IPS DF 6.9 (cell line): ENCODE results near the gene GLIPR1.

Experiments
- DNase-seq: peaks from one replicate; pipeline ENCODE4 v3.0.0-alpha.2; 2013; ENCODE audit warnings: low read depth, low spot score
- H3K27ac ChIP-seq: one replicate; pipeline ENCODE4 v1.5.1; 2013; ENCODE audit warnings: low read length, control low read depth
- H3K27me3 ChIP-seq: 2 replicates; pipeline ENCODE4 v1.6.1; 2013; ENCODE audit warnings: mild to moderate bottlenecking, low read length; ENCODE audit not compliant: control insufficient read depth, insufficient read depth
- H3K36me3 ChIP-seq: 2 replicates; pipeline ENCODE4 v1.6.1; 2013; ENCODE audit warnings: low read length; ENCODE audit not compliant: control insufficient read depth, insufficient read depth
- H3K4me1 ChIP-seq: 2 replicates; pipeline ENCODE4 v1.6.1; 2013; ENCODE audit warnings: low read length; ENCODE audit not compliant: control insufficient read depth, insufficient read depth
- H3K4me3 ChIP-seq: 2 replicates; pipeline ENCODE4 v1.5.1; 2013; ENCODE audit warnings: mild to moderate bottlenecking, low read length
- H3K9me3 ChIP-seq: 2 replicates; pipeline ENCODE4 v1.6.1; 2013; ENCODE audit warnings: low read length, inconsistent platforms; ENCODE audit not compliant: control insufficient read depth, insufficient read depth
- WGBS: extraction: QIAGEN DNeasy Blood & Tissue Kit; methylation state at CpG from one replicate; pipeline ENCODE4 v1.1.7; 2013; ENCODE audit warnings: mixed read lengths, missing lambda C conversion rate; ENCODE audit not compliant: insufficient read length, insufficient coverage; 5-methylcytosine and 5-hydroxymethylcytosine counted together

Gene GLIPR1

GRCh38 chr12:75539889-75540288, 59.3 kb downstream of the GLIPR1 start:
- DNase-seq: no peak
- H3K4me3 ChIP-seq: no peak overlapping the region
- H3K9me3 ChIP-seq: no peaks in the 10 kb centered on the region
- no peaks in the 10 kb centered on the region for H3K36me3 ChIP-seq
- no peaks in the 10 kb centered on the region for H3K27me3 ChIP-seq
- H3K27ac ChIP-seq: no peak overlapping the region
- no CpG with 5 or more reads among the region's 2 CpGs for WGBS
- no peaks in the 10 kb centered on the region for H3K4me1 ChIP-seq

GRCh38 chr12:75542942-75543341, 62.4 kb downstream of the GLIPR1 start:
- Histone ChIP-seq H3K4me3 (no peak overlapping the region), H3K36me3 (no peaks in the 10 kb centered on the region), H3K27me3 (no peaks in the 10 kb centered on the region), H3K27ac (no peak overlapping the region), H3K4me1 (no peaks in the 10 kb centered on the region), H3K9me3 (no peaks in the 10 kb centered on the region)
- DNase-seq: no peak
- WGBS: no CpG with 5 or more reads among the region's 1 CpG

- no peaks in the 10 kb centered on the region for H3K4me1 ChIP-seq
- H3K4me3 ChIP-seq: no peak overlapping the region
- H3K9me3 ChIP-seq: no peaks in the 10 kb centered on the region
- DNase-seq: no peak
- H3K27me3 ChIP-seq: no peaks in the 10 kb centered on the region
- WGBS: 100% methylated on average over 1 of the region's 1 CpG
- H3K27ac ChIP-seq: no peak overlapping the region
- H3K36me3 ChIP-seq: no peaks in the 10 kb centered on the region
Observed at GRCh38 chr12:75543529-75543928, 63.0 kb downstream of the GLIPR1 start.

- H3K27me3 ChIP-seq: no peaks in the 10 kb centered on the region
- H3K4me1 ChIP-seq: no peaks in the 10 kb centered on the region
- no peaks in the 10 kb centered on the region for H3K36me3 ChIP-seq
- no peak overlapping the region for H3K4me3 ChIP-seq
- no peak for DNase-seq
- WGBS: no CpG with 5 or more reads among the region's 1 CpG
- H3K9me3 ChIP-seq: no peaks in the 10 kb centered on the region
- H3K27ac ChIP-seq: no peak overlapping the region
Observed at GRCh38 chr12:75545636-75546035, 65.1 kb downstream of the GLIPR1 start.

- no peak overlapping the region for H3K4me3 ChIP-seq
- DNase-seq: no peak
- H3K27ac ChIP-seq: no peak overlapping the region
- no peaks in the 10 kb centered on the region for H3K4me1 ChIP-seq
- H3K36me3 ChIP-seq: no peaks in the 10 kb centered on the region
- no CpG with 5 or more reads among the region's 1 CpG for WGBS
- H3K27me3 ChIP-seq: no peaks in the 10 kb centered on the region
- H3K9me3 ChIP-seq: no peaks in the 10 kb centered on the region
Observed at GRCh38 chr12:75548879-75549278, 68.3 kb downstream of the GLIPR1 start.

- no CpG with 5 or more reads among the region's 2 CpGs for WGBS
- H3K27ac ChIP-seq: no peak overlapping the region
- no peaks in the 10 kb centered on the region for H3K9me3 ChIP-seq
- no peak overlapping the region for H3K4me3 ChIP-seq
- no peaks in the 10 kb centered on the region for H3K27me3 ChIP-seq
- no peaks in the 10 kb centered on the region for H3K4me1 ChIP-seq
- no peaks in the 10 kb centered on the region for H3K36me3 ChIP-seq
- no peak for DNase-seq
Observed at GRCh38 chr12:75549989-75550388, 69.4 kb downstream of the GLIPR1 start.

- Histone ChIP-seq H3K27ac (no peak overlapping the region), H3K36me3 (no peaks in the 10 kb centered on the region), H3K9me3 (no peaks in the 10 kb centered on the region), H3K4me3 (no peak overlapping the region), H3K4me1 (no peaks in the 10 kb centered on the region), H3K27me3 (no peaks in the 10 kb centered on the region)
- no peak for DNase-seq
- no CpG with 5 or more reads among the region's 8 CpGs for WGBS
Observed at GRCh38 chr12:75550401-75551240, 70.1 kb downstream of the GLIPR1 start.

GRCh38 chr12:75551477-75551876, 70.9 kb downstream of the GLIPR1 start:
- no peaks in the 10 kb centered on the region for H3K36me3 ChIP-seq
- no peaks in the 10 kb centered on the region for H3K27me3 ChIP-seq
- H3K27ac ChIP-seq: no peak overlapping the region
- no peaks in the 10 kb centered on the region for H3K9me3 ChIP-seq
- H3K4me1 ChIP-seq: no peaks in the 10 kb centered on the region
- no peak overlapping the region for H3K4me3 ChIP-seq
- DNase-seq: no peak

- Histone ChIP-seq H3K36me3 (no peaks in the 10 kb centered on the region), H3K27ac (no peak overlapping the region), H3K27me3 (no peaks in the 10 kb centered on the region), H3K9me3 (no peaks in the 10 kb centered on the region), H3K4me1 (no peaks in the 10 kb centered on the region), H3K4me3 (no peak overlapping the region)
- DNase-seq: no peak
- no CpG with 5 or more reads among the region's 1 CpG for WGBS
Observed at GRCh38 chr12:75553398-75553797, 72.8 kb downstream of the GLIPR1 start.
